Mesothelial cell of epicardium (in vitro differentiated cells): ENCODE results near the gene MZB1. TPM values are rescaled to one million over a fixed set of nuclear protein-coding genes. Genes with fewer than 3 reads are reported as not detected.

ENCODE experiments used
- DNase-seq, 2 experiments: peaks; one replicate each; pipeline ENCODE4 v3.0.0; 2021; ENCODE audit warnings: low spot score in 2 of 2; ENCODE audit not compliant: unreplicated experiment in 2 of 2
- H3K27ac Mint-ChIP-seq: 2 replicates; pipeline ENCODE4 v1.8.0; 2021; ENCODE audit warnings: mixed read lengths
- H3K27me3 Mint-ChIP-seq: 2 replicates; pipeline ENCODE4 v1.8.0; 2021; ENCODE audit warnings: low read depth, mixed read lengths
- H3K36me3 Mint-ChIP-seq: 2 replicates; pipeline ENCODE4 v1.8.0; 2021; ENCODE audit warnings: mixed read lengths
- H3K4me1 Mint-ChIP-seq: 2 replicates; pipeline ENCODE4 v1.8.0; 2021; ENCODE audit warnings: mixed read lengths
- H3K4me3 Mint-ChIP-seq: 2 replicates; pipeline ENCODE4 v1.8.0; 2021; ENCODE audit warnings: mild to moderate bottlenecking, moderate library complexity, mixed read lengths
- H3K9me3 Mint-ChIP-seq: 2 replicates; pipeline ENCODE4 v1.8.0; 2021; ENCODE audit warnings: mixed read lengths
- CTCF ChIP-seq: fragments of 200-600 bp; sonication (generic); IDR thresholded peaks from one replicate; pipeline ENCODE4 v1.5.0; 2021; ENCODE audit warnings: antibody characterized with exemption; ENCODE audit not compliant: unreplicated experiment
- total RNA-seq: library from RNA; stranded (reverse); gene quantifications from 3 replicates; pipeline ENCODE4 v1.2.1, GENCODE V29; 2021

The MZB1 gene
- total RNA-seq, 1 donor from 2014 or later: 0.20 TPM

DNA sequence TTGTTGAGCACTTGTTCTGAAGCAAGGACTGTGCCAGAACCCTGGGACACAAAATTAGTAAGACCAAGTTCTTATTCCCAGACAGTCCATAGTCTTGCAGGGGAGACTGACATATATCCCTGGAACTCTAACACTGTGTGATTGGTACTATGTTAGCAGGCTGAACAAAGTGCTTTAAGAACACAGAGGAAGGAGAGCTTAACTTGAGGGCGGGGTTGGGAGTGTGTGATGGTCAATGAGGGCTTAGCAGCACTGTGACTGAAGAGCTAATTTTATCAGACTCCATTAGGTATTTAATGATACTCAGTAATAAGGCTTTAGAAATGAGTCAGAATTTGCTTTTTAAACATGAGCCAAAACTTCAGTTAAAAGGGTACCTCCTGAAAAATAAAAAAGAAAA, 29.1 kb upstream of the MZB1 start:
- Mint-ChIP-seq H3K36me3 (peaks cover 30% of the 10 kb centered on the region), H3K27me3 (no peaks in the 10 kb centered on the region), H3K27ac (no peak overlapping the region), H3K9me3 (no peaks in the 10 kb centered on the region), H3K4me3 (no peak overlapping the region), H3K4me1 (no peaks in the 10 kb centered on the region)
- no peak for DNase-seq
- no peak for TF ChIP-seq CTCF

DNA sequence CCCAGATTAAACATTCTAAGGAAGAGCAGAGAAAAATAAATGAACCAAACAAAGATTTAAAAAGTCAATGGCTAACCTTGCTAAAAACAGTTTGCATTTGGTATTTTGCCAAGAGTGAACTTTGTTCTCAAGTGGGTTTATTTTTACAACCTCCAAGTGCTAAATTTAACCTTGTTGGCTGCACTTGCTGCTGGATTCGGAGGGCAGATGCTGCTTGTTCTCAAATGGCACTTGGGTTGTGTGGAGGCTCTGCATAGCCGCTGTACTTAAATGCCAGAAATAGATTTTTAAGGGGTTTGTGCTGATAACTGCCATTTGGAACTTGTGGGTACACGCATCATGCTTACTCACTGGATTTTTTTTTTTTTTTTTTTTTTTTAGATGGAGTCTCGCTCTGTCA, 27.5 kb upstream of the MZB1 start:
- peaks cover 24% of the 10 kb centered on the region for H3K36me3 Mint-ChIP-seq
- TF ChIP-seq CTCF: no peak
- no peak overlapping the region for H3K4me3 Mint-ChIP-seq
- H3K4me1 Mint-ChIP-seq: no peaks in the 10 kb centered on the region
- no peak overlapping the region for H3K27ac Mint-ChIP-seq
- no peaks in the 10 kb centered on the region for H3K9me3 Mint-ChIP-seq
- no peaks in the 10 kb centered on the region for H3K27me3 Mint-ChIP-seq
- no peak for DNase-seq

GRCh38 chr5:139416651-139417050, 26.9 kb upstream of the MZB1 start:
- no peak overlapping the region for H3K27ac Mint-ChIP-seq
- no peaks in the 10 kb centered on the region for H3K27me3 Mint-ChIP-seq
- DNase-seq: no peak
- TF ChIP-seq CTCF: no peak
- H3K4me3 Mint-ChIP-seq: no peak overlapping the region
- no peaks in the 10 kb centered on the region for H3K9me3 Mint-ChIP-seq
- peaks cover 23% of the 10 kb centered on the region for H3K36me3 Mint-ChIP-seq
- no peaks in the 10 kb centered on the region for H3K4me1 Mint-ChIP-seq

DNA sequence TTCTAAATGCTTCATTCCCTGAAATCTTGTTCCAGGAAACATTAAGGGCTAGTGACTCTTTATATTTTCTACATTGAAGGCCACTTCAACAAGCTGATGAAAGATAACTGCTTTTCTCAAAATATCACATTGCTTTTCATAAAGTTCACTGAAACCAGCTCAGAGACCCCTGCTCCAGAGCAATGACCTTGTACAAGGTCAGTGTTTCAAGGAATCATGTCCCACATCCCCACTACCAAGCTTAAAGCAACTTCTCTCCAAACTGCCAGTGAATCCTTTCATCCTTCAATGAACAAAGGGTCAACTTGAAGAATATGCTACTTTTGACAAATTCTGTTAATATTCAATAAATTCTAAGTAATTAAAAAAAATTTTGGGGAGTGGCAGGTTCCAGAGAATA, 26.2 kb upstream of the MZB1 start:
- Mint-ChIP-seq H3K27me3 (no peaks in the 10 kb centered on the region), H3K27ac (no peak overlapping the region), H3K4me1 (no peaks in the 10 kb centered on the region), H3K36me3 (peaks cover 23% of the 10 kb centered on the region), H3K4me3 (no peak overlapping the region), H3K9me3 (no peaks in the 10 kb centered on the region)
- TF ChIP-seq CTCF: no peak
- no peak for DNase-seq

GRCh38 chr5:139415221-139415861, 25.6 kb upstream of the MZB1 start:
- Mint-ChIP-seq H3K27me3 (no peaks in the 10 kb centered on the region), H3K36me3 (peaks cover 20% of the 10 kb centered on the region), H3K4me3 (no peak overlapping the region), H3K4me1 (no peaks in the 10 kb centered on the region), H3K27ac (no peak overlapping the region), H3K9me3 (no peaks in the 10 kb centered on the region)
- no peak for DNase-seq
- TF ChIP-seq CTCF: no peak
